BLaER1 treated with 17β-estradiol and CSF1 and Interleukin-3, amounts not matched to agents 10 nM and 100 nM (cell line): ENCODE results near the gene PLEKHG5.

Source experiments
- H3K27ac ChIP-seq, 11 experiments: shearing (Covaris generic); formaldehyde crosslinking; 2 replicates each; pipeline ENCODE4 v1.8.1; 2022
- H3K27me3 ChIP-seq, 11 experiments: shearing (Covaris generic); formaldehyde crosslinking; 2 replicates each; pipeline ENCODE4 v1.8.1; 2022
- H3K36me3 ChIP-seq, 11 experiments: shearing (Covaris generic); formaldehyde crosslinking; 2 replicates each; pipeline ENCODE4 v1.8.1; 2022
- H3K4me1 ChIP-seq, 10 experiments: shearing (Covaris generic); formaldehyde crosslinking; 2 replicates each; pipeline ENCODE4 v1.8.1; 2022
- H3K4me2 ChIP-seq, 11 experiments: shearing (Covaris generic); formaldehyde crosslinking; 2 replicates each; pipeline ENCODE4 v1.8.1; 2022
- H3K4me3 ChIP-seq, 10 experiments: shearing (Covaris generic); formaldehyde crosslinking; 2 replicates each; pipeline ENCODE4 v1.8.1; 2022
- H3K9ac ChIP-seq, 11 experiments: shearing (Covaris generic); formaldehyde crosslinking; 2 replicates each; pipeline ENCODE4 v1.8.1; 2022
- H3K9me3 ChIP-seq, 11 experiments: shearing (Covaris generic); formaldehyde crosslinking; replicated peaks in 1 of 11; 2 replicates each; pipeline ENCODE4 v1.8.1; 2022
- H4K20me1 ChIP-seq, 11 experiments: shearing (Covaris generic); formaldehyde crosslinking; 2 replicates each; pipeline ENCODE4 v1.8.1; 2022
- Cebpa-rat ChIP-seq, 11 experiments: shearing (Covaris generic); IDR thresholded peaks; 2 replicates each; pipeline ENCODE4 v1.8.1; 2022

PLEKHG5 gene

GRCh38 chr1:6502000-6502891, 10.8 kb upstream of the PLEKHG5 start:
- Histone ChIP-seq H3K4me1 (peaks cover 56 to 97% (median 83%) of the 10 kb centered on the region in 10 experiments), H3K9me3 (no peaks in the 10 kb centered on the region), H3K4me3 (peak overlapping the region in 2 of 10 experiments; percentile 5 to 11; a peak in 3 of 20 replicates), H3K36me3 (no peaks in the 10 kb centered on the region), H3K9ac (peak overlapping the region in 2 of 11 experiments; percentile 15 to 33; a peak in 1 of 22 replicates), H3K4me2 (peak overlapping the region; percentile 78 to 96 (median 84)), H4K20me1 (peaks cover 0 to 88% (median 10%) of the 10 kb centered on the region in 11 experiments; a peak in 13 of 22 replicates), H3K27me3 (peaks cover 0 to 82% (median 0%) of the 10 kb centered on the region in 11 experiments; a peak in 11 of 22 replicates), H3K27ac (no peak overlapping the region)
- no peak for TF ChIP-seq Cebpa-rat (IDR thresholded peaks at IDR 0.05)

GRCh38 chr1:6501279-6501813, 9.9 kb upstream of the PLEKHG5 start:
- TF ChIP-seq Cebpa-rat (IDR thresholded peaks at IDR 0.05): no peak
- H4K20me1 ChIP-seq: peaks cover 0 to 85% (median 12%) of the 10 kb centered on the region in 11 experiments; a peak in 14 of 22 replicates
- H3K4me3 ChIP-seq: no peak overlapping the region
- peaks cover 54 to 96% (median 82%) of the 10 kb centered on the region in 10 experiments for H3K4me1 ChIP-seq
- peaks cover 0 to 85% (median 7%) of the 10 kb centered on the region in 11 experiments; a peak in 17 of 22 replicates for H3K27me3 ChIP-seq
- H3K9ac ChIP-seq: no peak overlapping the region
- no peak overlapping the region for H3K27ac ChIP-seq
- no peaks in the 10 kb centered on the region for H3K9me3 ChIP-seq
- no peaks in the 10 kb centered on the region for H3K36me3 ChIP-seq
- peak overlapping the region; percentile 78 to 96 (median 84) for H3K4me2 ChIP-seq

DNA sequence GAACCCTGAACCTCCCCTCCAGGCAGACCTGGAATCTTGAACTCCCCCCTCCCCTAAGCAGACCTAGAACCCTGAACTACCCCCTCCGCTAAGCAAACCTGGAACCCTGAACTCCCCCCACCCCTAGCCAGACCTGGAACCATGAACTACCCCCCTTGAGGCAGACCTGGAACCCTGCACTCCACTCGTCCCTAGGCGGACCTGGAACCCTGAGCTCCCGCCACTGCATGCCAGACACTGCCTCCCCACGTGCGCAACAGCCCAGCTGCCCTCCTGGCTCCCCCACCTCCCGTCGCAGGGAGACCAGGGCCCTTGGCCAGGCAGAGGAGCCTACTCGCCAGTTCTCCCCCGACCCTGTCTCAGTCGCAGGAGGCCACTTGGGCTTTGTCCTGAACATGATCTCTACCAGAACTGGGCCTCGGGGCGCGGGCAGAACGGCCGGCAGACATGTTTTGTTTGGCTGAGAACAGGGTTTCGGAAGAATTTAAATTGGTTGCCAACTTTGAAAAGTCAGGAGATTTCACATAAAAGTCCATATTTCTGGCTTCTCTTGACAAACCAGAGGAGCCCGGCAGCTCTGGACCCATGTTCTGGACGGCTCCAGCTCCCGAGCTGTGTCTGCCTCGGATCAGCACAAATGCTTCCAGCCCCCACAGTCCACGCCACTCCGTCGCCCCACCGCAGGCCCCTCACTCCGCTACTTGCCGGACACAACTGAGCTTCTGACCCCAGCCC, 9.2 kb upstream of the PLEKHG5 start:
- Histone ChIP-seq H3K4me1 (peaks cover 56 to 98% (median 86%) of the 10 kb centered on the region in 10 experiments), H3K9ac (no peak overlapping the region), H3K4me2 (peak overlapping the region in 9 of 11 experiments; percentile 81 to 98 (median 95); a peak in 14 of 22 replicates), H3K9me3 (no peaks in the 10 kb centered on the region), H3K27ac (no peak overlapping the region), H3K27me3 (peaks cover 0 to 85% (median 10%) of the 10 kb centered on the region in 11 experiments; a peak in 17 of 22 replicates), H3K4me3 (no peak overlapping the region), H4K20me1 (peaks cover 0 to 85% (median 12%) of the 10 kb centered on the region in 11 experiments; a peak in 13 of 22 replicates), H3K36me3 (no peaks in the 10 kb centered on the region)
- TF ChIP-seq Cebpa-rat (IDR thresholded peaks at IDR 0.05): no peak

- Histone ChIP-seq H3K9ac (peak overlapping the region in 4 of 11 experiments; percentile 9 to 52 (median 37); a peak in 4 of 22 replicates), H3K4me3 (no peak overlapping the region), H3K9me3 (no peaks in the 10 kb centered on the region), H3K36me3 (no peaks in the 10 kb centered on the region), H3K27me3 (peaks cover 0 to 75% (median 10%) of the 10 kb centered on the region in 11 experiments; a peak in 17 of 22 replicates), H3K4me2 (peak overlapping the region; percentile 50 to 98 (median 96)), H3K4me1 (peaks cover 55 to 88% (median 79%) of the 10 kb centered on the region in 10 experiments), H3K27ac (peak overlapping the region in 1 of 11 experiments; percentile 22; a peak in 2 of 22 replicates), H4K20me1 (peaks cover 0 to 81% (median 12%) of the 10 kb centered on the region in 11 experiments; a peak in 13 of 22 replicates)
- TF ChIP-seq Cebpa-rat (IDR thresholded peaks at IDR 0.05): no peak
Observed at GRCh38 chr1:6499296-6499695, 7.8 kb upstream of the PLEKHG5 start.

DNA sequence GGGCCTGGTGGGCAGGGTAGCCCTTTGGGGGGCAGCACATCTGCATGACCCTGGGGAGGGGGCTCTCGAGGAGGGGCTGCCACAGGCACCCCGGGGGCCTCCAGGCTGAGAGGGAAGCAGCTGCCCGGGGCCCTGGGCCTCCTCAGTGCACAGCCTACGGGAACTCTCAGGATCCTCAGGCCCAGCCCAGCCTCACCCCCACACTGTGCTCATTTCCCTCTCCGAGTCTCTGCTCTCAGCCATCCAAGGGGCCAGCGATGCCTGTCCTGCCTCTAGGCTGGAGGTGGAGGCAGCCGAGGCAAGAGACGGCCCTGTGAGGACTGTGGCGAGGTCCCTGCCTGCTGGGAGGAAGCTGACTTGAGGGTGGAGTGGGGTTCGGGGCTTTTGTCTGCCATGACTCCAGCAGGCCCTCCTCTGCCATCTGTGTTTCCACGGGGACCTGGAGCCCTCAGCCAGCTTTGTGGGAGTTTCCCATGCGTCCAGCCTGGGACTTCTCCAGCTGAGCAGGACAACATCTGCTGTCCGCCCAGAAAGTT, 7.2 kb upstream of the PLEKHG5 start:
- H3K4me1 ChIP-seq: peaks cover 50 to 82% (median 73%) of the 10 kb centered on the region in 10 experiments
- H3K9ac ChIP-seq: peak overlapping the region in 4 of 11 experiments; percentile 12 to 52 (median 37); a peak in 3 of 22 replicates
- no peaks in the 10 kb centered on the region for H3K36me3 ChIP-seq
- no peak overlapping the region for H3K4me3 ChIP-seq
- peaks cover 0 to 74% (median 12%) of the 10 kb centered on the region in 11 experiments; a peak in 13 of 22 replicates for H4K20me1 ChIP-seq
- peak overlapping the region; percentile 50 to 98 (median 96) for H3K4me2 ChIP-seq
- H3K27me3 ChIP-seq: peaks cover 0 to 69% (median 10%) of the 10 kb centered on the region in 11 experiments; a peak in 17 of 22 replicates
- no peaks in the 10 kb centered on the region for H3K9me3 ChIP-seq
- H3K27ac ChIP-seq: peak overlapping the region in 1 of 11 experiments; percentile 22; a peak in 2 of 22 replicates
- no peak for TF ChIP-seq Cebpa-rat (IDR thresholded peaks at IDR 0.05)

DNA sequence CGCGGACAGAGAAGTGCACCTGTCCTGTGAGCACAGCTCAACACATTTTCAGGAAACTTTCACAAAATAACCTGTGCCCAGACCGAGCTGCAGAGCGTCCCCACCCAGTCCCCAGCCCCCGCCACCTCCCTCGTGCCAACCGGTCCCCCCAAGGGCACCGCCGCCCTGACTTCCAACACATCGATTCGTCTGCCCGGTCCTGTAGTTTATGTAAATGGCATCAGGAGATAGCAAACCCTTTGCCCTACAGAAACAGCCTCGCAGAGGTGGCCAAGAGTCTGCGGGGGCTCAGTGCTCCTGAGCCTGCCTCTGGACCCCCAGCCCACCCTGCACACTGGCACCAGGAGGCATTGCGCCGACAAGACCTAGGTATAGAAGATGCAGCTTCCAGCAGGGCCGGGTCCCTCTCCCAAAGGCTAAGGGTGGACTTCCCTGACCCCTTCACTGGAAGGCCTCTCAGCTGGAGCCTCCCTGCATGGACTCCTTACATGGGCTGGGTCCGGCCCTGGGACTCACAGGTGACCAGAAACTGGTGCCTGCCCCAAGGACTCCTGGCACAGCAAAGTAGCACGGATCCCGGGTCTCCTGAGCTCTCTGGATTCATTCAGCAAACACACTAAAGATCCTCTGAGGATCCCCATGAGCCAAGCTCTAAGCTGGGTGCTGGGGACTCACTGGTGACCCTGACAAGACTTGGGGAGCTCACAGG, 6.6 kb upstream of the PLEKHG5 start:
- Histone ChIP-seq H3K4me3 (peak overlapping the region; percentile 44 to 72 (median 60)), H3K4me1 (peaks cover 49 to 82% (median 70%) of the 10 kb centered on the region in 10 experiments), H4K20me1 (peaks cover 0 to 68% (median 12%) of the 10 kb centered on the region in 11 experiments; a peak in 12 of 22 replicates), H3K27me3 (peaks cover 0 to 64% (median 10%) of the 10 kb centered on the region in 11 experiments; a peak in 17 of 22 replicates), H3K9me3 (no peaks in the 10 kb centered on the region), H3K27ac (no peak overlapping the region), H3K9ac (peak overlapping the region in 7 of 11 experiments; percentile 15 to 66 (median 52); a peak in 9 of 22 replicates), H3K4me2 (peak overlapping the region; percentile 93 to 98 (median 96)), H3K36me3 (no peaks in the 10 kb centered on the region)
- TF ChIP-seq Cebpa-rat (IDR thresholded peaks at IDR 0.05): no peak

DNA sequence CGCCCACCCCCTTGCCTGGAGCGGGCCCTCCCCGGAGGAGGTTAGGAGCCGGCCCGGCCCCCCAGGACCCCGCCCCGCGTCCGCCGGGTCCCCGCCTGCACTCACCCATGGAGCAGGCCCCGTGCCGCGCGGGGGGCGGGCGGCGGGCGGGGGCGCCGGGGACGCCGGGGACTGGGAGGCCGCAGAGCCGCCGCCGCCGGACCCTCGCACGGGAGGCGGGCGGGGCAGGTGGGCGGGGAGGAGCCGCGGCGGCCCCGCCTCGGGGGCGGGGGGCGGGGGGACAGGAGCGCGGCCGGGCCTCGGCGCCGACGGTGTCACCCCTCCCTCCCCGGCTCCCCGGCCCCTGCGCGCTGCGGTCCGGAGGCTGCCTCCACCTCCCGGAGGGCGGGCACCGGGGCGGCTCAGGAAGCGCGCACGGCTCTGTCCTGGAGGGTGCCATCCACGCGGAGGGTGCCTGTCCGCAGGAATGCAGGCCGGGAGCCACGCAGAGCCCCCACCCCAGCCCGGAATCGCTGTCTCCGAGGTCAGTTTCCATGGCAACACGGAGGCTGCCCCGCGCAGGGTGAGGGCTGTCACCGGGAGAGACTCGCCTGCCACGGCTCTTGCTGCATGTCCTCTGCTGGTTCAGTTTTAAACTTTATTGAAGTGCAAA, 5.9 kb upstream of the PLEKHG5 start:
- peak overlapping the region in 8 of 11 experiments; percentile 15 to 66 (median 52); a peak in 11 of 22 replicates for H3K9ac ChIP-seq
- H3K9me3 ChIP-seq: no peaks in the 10 kb centered on the region
- TF ChIP-seq Cebpa-rat (IDR thresholded peaks at IDR 0.05): no peak
- peaks cover 0 to 62% (median 10%) of the 10 kb centered on the region in 11 experiments; a peak in 17 of 22 replicates for H3K27me3 ChIP-seq
- no peak overlapping the region for H3K27ac ChIP-seq
- no peaks in the 10 kb centered on the region for H3K36me3 ChIP-seq
- peaks cover 0 to 67% (median 10%) of the 10 kb centered on the region in 11 experiments; a peak in 12 of 22 replicates for H4K20me1 ChIP-seq
- H3K4me3 ChIP-seq: peak overlapping the region; percentile 44 to 72 (median 60)
- peak overlapping the region; percentile 93 to 98 (median 96) for H3K4me2 ChIP-seq
- H3K4me1 ChIP-seq: peaks cover 43 to 82% (median 70%) of the 10 kb centered on the region in 10 experiments
